HEK293 (cell line): ENCODE measurements around the gene SNAI1.

Experiments used
- CTCF ChIA-PET: fragments of 350-600 bp; formaldehyde crosslinking; extraction: SDS; loops from one replicate; lab custom pipeline; 2021; ENCODE audit warnings: antibody characterized with exemption; lab: Yijun Ruan, JAX
- POLR2A ChIA-PET: fragments of 300-600 bp; formaldehyde crosslinking; extraction: SDS; loops from one replicate; lab custom pipeline; 2020; ENCODE audit warnings: antibody characterized with exemption, inconsistent platforms; lab: Yijun Ruan, JAX
- H3K27ac ChIP-seq: fragments of 200-500 bp; sonication (Bioruptor generic); 2 replicates; pipeline ENCODE4 v1.5.1; 2014; ENCODE audit warnings: low read depth, low read length, control low read depth, inconsistent platforms; ENCODE audit errors: extremely low read depth
- H3K36me3 ChIP-seq, 2 experiments: fragments of 200-500 bp in 1 of 2; sonication (Bioruptor generic) in 1 of 2; 1 replicate in 1 of 2; 2 replicates in 1 of 2; pipeline ENCODE4 v1.5.1; 2014 to 2017; ENCODE audit warnings: inconsistent platforms in 2 of 2, low read length in 2 of 2; ENCODE audit not compliant: control insufficient read depth in 2 of 2, insufficient read depth in 1 of 2
- H3K4me1 ChIP-seq: fragments of 200-500 bp; sonication (Bioruptor generic); 2 replicates; pipeline ENCODE4 v1.5.1; 2014; ENCODE audit warnings: mild to moderate bottlenecking, low read length, inconsistent platforms; ENCODE audit not compliant: control insufficient read depth, insufficient read depth
- H3K4me3 ChIP-seq: 2 replicates; pipeline ENCODE4 v1.5.1; 2011; ENCODE audit warnings: low read depth, mild to moderate bottlenecking, control low read depth, low read length, moderate library complexity
- H3K9me3 ChIP-seq: fragments of 200-500 bp; sonication (Bioruptor generic); 2 replicates; pipeline ENCODE4 v1.5.1; 2014; ENCODE audit warnings: low read depth, low read length, inconsistent platforms; ENCODE audit not compliant: control insufficient read depth, insufficient read depth
- GLIS1 ChIP-seq: fragments of 450-650 bp; formaldehyde crosslinking; IDR thresholded peaks from 2 replicates; pipeline ENCODE4 v1.5.1; 2016; ENCODE audit warnings: missing biosample characterization, missing genetic modification characterization
- HOXA7 ChIP-seq: sonication (generic); formaldehyde crosslinking; IDR thresholded peaks from 2 replicates; pipeline ENCODE4 v1.8.1; 2022; ENCODE audit warnings: missing genetic modification reagents, borderline replicate concordance
- PRDM10 ChIP-seq: fragments of 450-650 bp; formaldehyde crosslinking; IDR thresholded peaks from 2 replicates; pipeline ENCODE4 v1.5.1; 2016; ENCODE audit warnings: missing biosample characterization, missing genetic modification characterization
- PRDM2 ChIP-seq: fragments of 450-650 bp; formaldehyde crosslinking; IDR thresholded peaks from 2 replicates; pipeline ENCODE4 v1.5.1; 2016; ENCODE audit warnings: missing biosample characterization, missing genetic modification characterization, borderline replicate concordance
- SCRT2 ChIP-seq: fragments of 450-650 bp; formaldehyde crosslinking; IDR thresholded peaks from 2 replicates; pipeline ENCODE4 v1.5.1; 2016; ENCODE audit warnings: missing biosample characterization, missing genetic modification characterization
- YY1 ChIP-seq: fragments of 450-650 bp; formaldehyde crosslinking; IDR thresholded peaks from 2 replicates; pipeline ENCODE4 v1.5.1; 2018; ENCODE audit warnings: missing biosample characterization, missing genetic modification characterization
- ZNF133 ChIP-seq: fragments of 450-650 bp; formaldehyde crosslinking; IDR thresholded peaks from 2 replicates; pipeline ENCODE4 v1.5.1; 2016; ENCODE audit warnings: missing biosample characterization, missing genetic modification characterization
- ZNF148 ChIP-seq: fragments of 450-650 bp; formaldehyde crosslinking; IDR thresholded peaks from 2 replicates; pipeline ENCODE4 v1.5.0; 2017; ENCODE audit warnings: missing biosample characterization, missing genetic modification characterization, borderline replicate concordance
- ZNF184 ChIP-seq: fragments of 450-650 bp; IDR thresholded peaks from 2 replicates; pipeline ENCODE4 v1.5.1; 2018; ENCODE audit warnings: missing biosample characterization, mild to moderate bottlenecking, missing genetic modification characterization
- ZNF335 ChIP-seq: fragments of 450-650 bp; formaldehyde crosslinking; conservative IDR thresholded peaks from 2 replicates; pipeline ENCODE4 v1.5.1; 2016; ENCODE audit warnings: missing biosample characterization, missing genetic modification characterization
- ZNF518A ChIP-seq: fragments of 450-650 bp; formaldehyde crosslinking; conservative IDR thresholded peaks from 2 replicates; pipeline ENCODE4 v1.5.1; 2016; ENCODE audit warnings: low read depth, missing biosample characterization, missing genetic modification characterization
- ZNF621 ChIP-seq: fragments of 450-650 bp; formaldehyde crosslinking; IDR thresholded peaks from 2 replicates; pipeline ENCODE4 v1.5.1; 2017; ENCODE audit warnings: missing biosample characterization, missing genetic modification characterization
- ZNF76 ChIP-seq: fragments of 450-650 bp; formaldehyde crosslinking; IDR thresholded peaks from 2 replicates; pipeline ENCODE4; 2016; ENCODE audit warnings: low read depth, missing biosample characterization, missing genetic modification characterization, borderline replicate concordance
- ZSCAN5A ChIP-seq: fragments of 450-650 bp; formaldehyde crosslinking; IDR thresholded peaks from 2 replicates; pipeline ENCODE4 v1.5.1; 2016; ENCODE audit warnings: missing biosample characterization, missing genetic modification characterization

SNAI1 gene

GRCh38 chr20:50013976-50014375 lies 31.2 kb downstream of the SNAI1 start:
- ChIA-PET POLR2A (no interaction called here), CTCF (interaction anchor here (1.3 to 1.5 kb wide), 2 partner anchors 35 to 58 kb away, joined by 3 read pairs; no protein-coding TSS in a partner anchor)
- no peaks in the 10 kb centered on the region for H3K4me1 ChIP-seq
- no peaks in the 10 kb centered on the region for H3K9me3 ChIP-seq
- no peaks in the 10 kb centered on the region for H3K36me3 ChIP-seq
- H3K27ac ChIP-seq: no peak overlapping the region
- no peak for TF ChIP-seq ZNF621 (tag by site-specific recombination)
- no peak for TF ChIP-seq YY1 (tag by site-specific recombination)
- no peak for TF ChIP-seq ZNF335 (tag by site-specific recombination)
- TF ChIP-seq HOXA7 (CRISPR knock-in tag): no peak
- no peak for TF ChIP-seq SCRT2 (tag by site-specific recombination)
- TF ChIP-seq PRDM10 (tag by site-specific recombination): no peak
- TF ChIP-seq ZSCAN5A (tag by site-specific recombination): no peak
- TF ChIP-seq ZNF518A (tag by site-specific recombination): no peak
- TF ChIP-seq ZNF76 (tag by site-specific recombination): no peak
- no peak for TF ChIP-seq ZNF133 (tag by site-specific recombination)
- TF ChIP-seq ZNF184: no peak
- TF ChIP-seq ZNF148 (tag by site-specific recombination): no peak
- no peak for TF ChIP-seq PRDM2 (tag by site-specific recombination)
- TF ChIP-seq GLIS1 (tag by site-specific recombination): no peak
- H3K4me3 ChIP-seq: no peak overlapping the region
